ENCODE results near the gene SEMA4D.
"Not testable (repeated sequence)": the region's sequence is repeated elsewhere in the genome, so short reads cannot be mapped to it uniquely, and the experiment has no call there.

SEMA4D gene

GRCh38 chr9:89357331-89358197 lies 140.3 kb downstream of the SEMA4D start:
- DNase-seq (ENCODE audit: low read depth in 2 of 2): no peak

- no peak for DNase-seq (ENCODE audit: low read depth in 2 of 2)
These were observed 141.1 kb downstream of the SEMA4D start for GRCh38 chr9:89356782-89357181.

- no peak for DNase-seq (ENCODE audit: low read depth in 2 of 2)
These were observed 143.4 kb downstream of the SEMA4D start for GRCh38 chr9:89354471-89354870.

GRCh38 chr9:89353989-89354388 lies 143.9 kb downstream of the SEMA4D start:
- no peak for DNase-seq (ENCODE audit: low read depth in 2 of 2)

GRCh38 chr9:89352874-89353649 lies 144.9 kb downstream of the SEMA4D start:
- DNase-seq (ENCODE audit: low read depth in 2 of 2): no peak

GRCh38 chr9:89352451-89352850 lies 145.5 kb downstream of the SEMA4D start:
- DNase-seq (ENCODE audit: low read depth in 2 of 2): no peak

- no peak for DNase-seq (ENCODE audit: low read depth in 2 of 2)
These were observed 146.2 kb downstream of the SEMA4D start for GRCh38 chr9:89351584-89352300.

- DNase-seq (ENCODE audit: low read depth in 2 of 2): no peak
These were observed 146.8 kb downstream of the SEMA4D start for GRCh38 chr9:89350988-89351557.

- no peak for DNase-seq (ENCODE audit: low read depth in 2 of 2)
These were observed 148.3 kb downstream of the SEMA4D start for GRCh38 chr9:89349607-89350006.

GRCh38 chr9:89347651-89348050 lies 150.3 kb downstream of the SEMA4D start:
- no peak for DNase-seq (ENCODE audit: low read depth in 2 of 2)

GRCh38 chr9:89346696-89347095 lies 151.2 kb downstream of the SEMA4D start:
- no peak for DNase-seq (ENCODE audit: low read depth in 2 of 2)

GRCh38 chr9:89345476-89345875 lies 152.4 kb downstream of the SEMA4D start:
- no peak for DNase-seq (ENCODE audit: low read depth in 2 of 2)

- not testable (repeated sequence) for DNase-seq (ENCODE audit: low read depth in 2 of 2)
These were observed 154.1 kb downstream of the SEMA4D start for GRCh38 chr9:89343812-89344211.

GRCh38 chr9:89342948-89343347 lies 155.0 kb downstream of the SEMA4D start:
- no peak for DNase-seq (ENCODE audit: low read depth in 2 of 2)

- DNase-seq (ENCODE audit: low read depth in 2 of 2): no peak
These were observed 155.7 kb downstream of the SEMA4D start for GRCh38 chr9:89342213-89342612.

GRCh38 chr9:89340332-89340731 lies 157.6 kb downstream of the SEMA4D start:
- no peak for DNase-seq (ENCODE audit: low read depth in 2 of 2)

- DNase-seq (ENCODE audit: low read depth in 2 of 2): no peak
These were observed 158.1 kb downstream of the SEMA4D start for GRCh38 chr9:89339807-89340206.

GRCh38 chr9:89330513-89330912 lies 167.4 kb downstream of the SEMA4D start:
- DNase-seq (ENCODE audit: low read depth in 2 of 2): no peak

- no peak for DNase-seq (ENCODE audit: low read depth in 2 of 2)
These were observed 168.0 kb downstream of the SEMA4D start for GRCh38 chr9:89329917-89330316.

GRCh38 chr9:89328064-89328463 lies 169.8 kb downstream of the SEMA4D start:
- DNase-seq (ENCODE audit: low read depth in 2 of 2): no peak

- DNase-seq (ENCODE audit: low read depth in 2 of 2): no peak
These were observed 172.2 kb downstream of the SEMA4D start for GRCh38 chr9:89325733-89326132.

GRCh38 chr9:89323390-89323789 lies 174.5 kb downstream of the SEMA4D start:
- no peak for DNase-seq (ENCODE audit: low read depth in 2 of 2)

Measured in activated CD8-positive, alpha-beta memory T cell treated with anti-CD3 and anti-CD28 coated beads for 4 hours (primary cell).